ENCODE results near the gene SLC29A1. TPM values are rescaled to one million over a fixed set of nuclear protein-coding genes. Genes with fewer than 3 reads are reported as not detected.
A peak's percentile ranks its signal among the peaks of the same experiment; 100 is the strongest.

SLC29A1 gene
- total and polyA plus RNA-seq, 4 donors = 15.1 to 67.2 (median 16.7) TPM

DNA sequence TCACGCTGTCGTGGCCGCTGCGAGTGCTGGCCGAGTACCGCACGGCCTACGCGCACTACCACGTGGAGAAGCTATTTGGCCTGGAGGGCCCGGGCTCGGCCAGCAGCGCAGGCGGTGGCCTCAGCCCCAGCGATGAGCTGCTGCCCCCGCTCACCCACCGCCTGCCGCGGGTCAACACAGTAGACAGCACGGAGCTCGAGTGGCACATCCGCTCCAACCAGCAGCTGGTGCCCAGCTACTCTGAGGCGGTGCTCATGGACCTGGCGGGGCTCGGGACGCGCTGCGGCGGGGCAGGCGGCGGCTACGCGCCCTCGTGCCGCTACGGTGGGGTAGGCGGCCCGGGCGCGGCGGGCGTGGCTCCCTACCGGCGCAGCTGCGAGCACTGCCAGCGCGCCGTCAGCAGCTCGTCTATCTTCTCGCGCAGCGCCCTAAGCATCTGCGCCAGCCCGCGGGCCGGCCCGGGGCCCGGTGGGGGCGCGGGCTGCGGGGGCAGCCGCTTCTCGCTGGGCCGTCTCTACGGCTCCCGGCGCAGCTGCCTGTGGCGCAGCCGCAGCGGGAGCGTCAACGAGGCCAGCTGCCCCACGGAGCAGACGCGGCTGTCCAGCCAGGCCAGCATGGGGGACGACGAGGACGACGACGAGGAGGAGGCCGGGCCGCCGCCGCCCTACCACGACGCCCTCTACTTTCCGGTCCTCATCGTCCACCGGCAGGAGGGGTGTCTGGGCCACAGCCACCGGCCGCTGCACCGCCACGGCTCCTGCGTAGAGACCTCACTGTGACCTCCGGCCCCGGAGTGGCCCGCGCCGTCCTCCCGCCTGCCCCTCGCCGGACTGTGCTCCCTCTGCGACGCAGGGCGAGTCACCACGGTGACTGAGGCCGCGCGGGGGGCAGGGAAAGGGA lies 52.6 kb downstream of the SLC29A1 start:
- TF ChIP-seq TAF1 (conservative IDR thresholded peaks at IDR 0.05) (no peak), GABPA (IDR thresholded peaks at IDR 0.05 in 1 of 2, conservative IDR thresholded peaks at IDR 0.05 in 1 of 2) (no peak), SP1 (IDR thresholded peaks at IDR 0.05) (no peak), RXRA (IDR thresholded peaks at IDR 0.05) (no peak), HNF4A (conservative IDR thresholded peaks at IDR 0.05) (no peak), FOXA2 (IDR thresholded peaks at IDR 0.05) (no peak), NR2F2 (IDR thresholded peaks at IDR 0.05) (no peak), JUND (IDR thresholded peaks at IDR 0.05) (no peak), MAX (IDR thresholded peaks at IDR 0.05) (no peak), CTCF (IDR thresholded peaks at IDR 0.05; ENCODE audit: low read depth, low read length, missing input control) (no peak), FOXA1 (IDR thresholded peaks at IDR 0.05) (no peak), YY1 (IDR thresholded peaks at IDR 0.05) (no peak), EGR1 (IDR thresholded peaks at IDR 0.05; ENCODE audit: low read depth in 2 of 2) (no peak), HNF4G (IDR thresholded peaks at IDR 0.05) (no peak), RAD21 (IDR thresholded peaks at IDR 0.05) (no peak)
- TF ChIP-seq, protein P1, sequence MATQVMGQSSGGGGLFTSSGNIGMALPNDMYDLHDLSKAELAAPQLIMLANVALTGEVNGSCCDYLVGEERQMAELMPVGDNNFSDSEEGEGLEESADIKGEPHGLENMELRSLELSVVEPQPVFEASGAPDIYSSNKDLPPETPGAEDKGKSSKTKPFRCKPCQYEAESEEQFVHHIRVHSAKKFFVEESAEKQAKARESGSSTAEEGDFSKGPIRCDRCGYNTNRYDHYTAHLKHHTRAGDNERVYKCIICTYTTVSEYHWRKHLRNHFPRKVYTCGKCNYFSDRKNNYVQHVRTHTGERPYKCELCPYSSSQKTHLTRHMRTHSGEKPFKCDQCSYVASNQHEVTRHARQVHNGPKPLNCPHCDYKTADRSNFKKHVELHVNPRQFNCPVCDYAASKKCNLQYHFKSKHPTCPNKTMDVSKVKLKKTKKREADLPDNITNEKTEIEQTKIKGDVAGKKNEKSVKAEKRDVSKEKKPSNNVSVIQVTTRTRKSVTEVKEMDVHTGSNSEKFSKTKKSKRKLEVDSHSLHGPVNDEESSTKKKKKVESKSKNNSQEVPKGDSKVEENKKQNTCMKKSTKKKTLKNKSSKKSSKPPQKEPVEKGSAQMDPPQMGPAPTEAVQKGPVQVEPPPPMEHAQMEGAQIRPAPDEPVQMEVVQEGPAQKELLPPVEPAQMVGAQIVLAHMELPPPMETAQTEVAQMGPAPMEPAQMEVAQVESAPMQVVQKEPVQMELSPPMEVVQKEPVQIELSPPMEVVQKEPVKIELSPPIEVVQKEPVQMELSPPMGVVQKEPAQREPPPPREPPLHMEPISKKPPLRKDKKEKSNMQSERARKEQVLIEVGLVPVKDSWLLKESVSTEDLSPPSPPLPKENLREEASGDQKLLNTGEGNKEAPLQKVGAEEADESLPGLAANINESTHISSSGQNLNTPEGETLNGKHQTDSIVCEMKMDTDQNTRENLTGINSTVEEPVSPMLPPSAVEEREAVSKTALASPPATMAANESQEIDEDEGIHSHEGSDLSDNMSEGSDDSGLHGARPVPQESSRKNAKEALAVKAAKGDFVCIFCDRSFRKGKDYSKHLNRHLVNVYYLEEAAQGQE (IDR thresholded peaks at IDR 0.05) = no peak
- TF ChIP-seq, protein P2, sequence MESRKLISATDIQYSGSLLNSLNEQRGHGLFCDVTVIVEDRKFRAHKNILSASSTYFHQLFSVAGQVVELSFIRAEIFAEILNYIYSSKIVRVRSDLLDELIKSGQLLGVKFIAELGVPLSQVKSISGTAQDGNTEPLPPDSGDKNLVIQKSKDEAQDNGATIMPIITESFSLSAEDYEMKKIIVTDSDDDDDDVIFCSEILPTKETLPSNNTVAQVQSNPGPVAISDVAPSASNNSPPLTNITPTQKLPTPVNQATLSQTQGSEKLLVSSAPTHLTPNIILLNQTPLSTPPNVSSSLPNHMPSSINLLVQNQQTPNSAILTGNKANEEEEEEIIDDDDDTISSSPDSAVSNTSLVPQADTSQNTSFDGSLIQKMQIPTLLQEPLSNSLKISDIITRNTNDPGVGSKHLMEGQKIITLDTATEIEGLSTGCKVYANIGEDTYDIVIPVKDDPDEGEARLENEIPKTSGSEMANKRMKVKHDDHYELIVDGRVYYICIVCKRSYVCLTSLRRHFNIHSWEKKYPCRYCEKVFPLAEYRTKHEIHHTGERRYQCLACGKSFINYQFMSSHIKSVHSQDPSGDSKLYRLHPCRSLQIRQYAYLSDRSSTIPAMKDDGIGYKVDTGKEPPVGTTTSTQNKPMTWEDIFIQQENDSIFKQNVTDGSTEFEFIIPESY (IDR thresholded peaks at IDR 0.05) = no peak
- TF ChIP-seq, protein P3, sequence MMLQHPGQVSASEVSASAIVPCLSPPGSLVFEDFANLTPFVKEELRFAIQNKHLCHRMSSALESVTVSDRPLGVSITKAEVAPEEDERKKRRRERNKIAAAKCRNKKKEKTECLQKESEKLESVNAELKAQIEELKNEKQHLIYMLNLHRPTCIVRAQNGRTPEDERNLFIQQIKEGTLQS (IDR thresholded peaks at IDR 0.05) = no peak
- DNase-seq (ENCODE audit: low spot score) = no peak
- Histone ChIP-seq H3K27me3 (ENCODE audit: control insufficient read depth in 4 of 4, insufficient read depth in 4 of 4, low read length in 3 of 4) (peaks cover 0 to 11% (median 4%) of the 10 kb centered on the region in 4 donors), H3K27ac (ENCODE audit: low read depth in 1 of 2, low read length in 2 of 2) (no peak overlapping the region), H3K4me3 (ENCODE audit: low read depth in 1 of 3, low read length in 3 of 3) (peak overlapping the region in 1 of 3 donors; percentile 18), H3K9ac (ENCODE audit: low read depth in 1 of 2, low read length in 2 of 2) (no peak overlapping the region), H3K9me3 (ENCODE audit: control insufficient read depth in 4 of 4, low read length in 3 of 4) (no peaks in the 10 kb centered on the region), H3K4me1 (ENCODE audit: control insufficient read depth in 4 of 4, insufficient read depth in 4 of 4, low read length in 3 of 4) (peaks cover 0 to 7% (median 3%) of the 10 kb centered on the region in 4 donors), H3K36me3 (ENCODE audit: control insufficient read depth in 4 of 4, insufficient read depth in 3 of 4, low read depth in 1 of 4, low read length in 3 of 4) (no peaks in the 10 kb centered on the region)
- 14% methylated on average over 109 of the region's 109 CpGs for WGBS
